HCT116 (cell line): ENCODE results near the gene SLC50A1.

Experiments used
- CTCF ChIP-seq, 3 experiments: fragments of 200-600 bp in 1 of 3; sonication (generic) in 1 of 3; IDR thresholded peaks in 2 of 3; conservative IDR thresholded peaks in 1 of 3; 2 replicates each; pipeline ENCODE4 v1.5.1; 2012 to 2017; ENCODE audit warnings: low read depth in 2 of 3, low read length in 2 of 3, antibody characterized with exemption in 1 of 3, borderline replicate concordance in 1 of 3, control low read depth in 1 of 3, mild to moderate bottlenecking in 1 of 3, mixed read lengths in 1 of 3, mixed run types in 1 of 3, moderate library complexity in 1 of 3; ENCODE audit not compliant: insufficient read depth in 1 of 3
- MAX ChIP-seq: IDR thresholded peaks from 2 replicates; pipeline ENCODE4 v1.6.1; 2012
- SRF ChIP-seq: IDR thresholded peaks from 2 replicates; pipeline ENCODE4 v1.6.1; 2012; ENCODE audit warnings: low read depth
- ZFX ChIP-seq: fragments of 450-650 bp; IDR thresholded peaks from 2 replicates; pipeline ENCODE4 v1.6.1; 2017

- no peak for TF ChIP-seq SRF
- TF ChIP-seq MAX = no peak
- TF ChIP-seq ZFX = no peak
- no peak for TF ChIP-seq CTCF (IDR thresholded peaks at IDR 0.05 in 2 of 3, conservative IDR thresholded peaks at IDR 0.05 in 1 of 3; ENCODE audit: borderline replicate concordance in 1 of 3, insufficient read depth in 1 of 3, low read depth in 2 of 3, low read length in 2 of 3)
Observed at GRCh38 chr1:155178441-155179111, 42.9 kb downstream of the SLC50A1 start.
